WTC11 (cell line): Measurements from ENCODE around the gene S100A8. TPM values are rescaled to one million over a fixed set of nuclear protein-coding genes. Genes with fewer than 3 reads are reported as not detected.

Experiments
- ATAC-seq: fragments of 200-7000 bp; cut with Tn5 transposase; 2 replicates; pipeline ENCODE4 v1.10.0; 2021; ENCODE audit warnings: mild to moderate bottlenecking, moderate library complexity
- CTCF ChIA-PET: fragments of 300-600 bp; sonication (Branson Sonifier 250); formaldehyde crosslinking; loops from one replicate; lab custom pipeline; 2021; ENCODE audit warnings: antibody characterized with exemption; lab: Charles Lee
- POLR2A ChIA-PET: fragments of 350-600 bp; sonication (Branson Sonifier 250); formaldehyde crosslinking; loops from one replicate; lab custom pipeline; 2021; ENCODE audit warnings: antibody characterized with exemption; lab: Charles Lee
- DNase-seq: peaks from one replicate; pipeline ENCODE4 v3.0.0; 2021; ENCODE audit warnings: low spot score
- H3K27ac Mint-ChIP-seq: 2 replicates; pipeline ENCODE4 v1.8.0; 2021; ENCODE audit warnings: mixed read lengths
- H3K27me3 Mint-ChIP-seq: 2 replicates; pipeline ENCODE4 v1.8.0; 2021; ENCODE audit warnings: low read depth, mild to moderate bottlenecking, moderate library complexity, mixed read lengths
- H3K36me3 Mint-ChIP-seq: 2 replicates; pipeline ENCODE4 v1.8.0; 2021; ENCODE audit warnings: mixed read lengths
- H3K4me1 Mint-ChIP-seq: 2 replicates; pipeline ENCODE4 v1.8.0; 2022; ENCODE audit warnings: mixed read lengths
- H3K4me3 Mint-ChIP-seq: 2 replicates; pipeline ENCODE4 v1.8.0; 2021; ENCODE audit warnings: mild to moderate bottlenecking, moderate library complexity, mixed read lengths
- H3K9me3 Mint-ChIP-seq: 2 replicates; pipeline ENCODE4 v1.8.0; 2021; ENCODE audit warnings: mixed read lengths
- FOXJ3 ChIP-seq: sonication (generic); formaldehyde crosslinking; IDR thresholded peaks from 2 replicates; pipeline ENCODE4 v1.9.0; 2021; ENCODE audit warnings: missing genetic modification reagents, mild to moderate bottlenecking, borderline replicate concordance
- ZNF138 ChIP-seq: sonication (generic); formaldehyde crosslinking; conservative IDR thresholded peaks from 2 replicates; pipeline ENCODE4 v1.8.1; 2022; ENCODE audit warnings: mild to moderate bottlenecking, moderate library complexity, missing genetic modification reagents
- ZNF317 ChIP-seq: sonication (generic); formaldehyde crosslinking; IDR thresholded peaks from 2 replicates; pipeline ENCODE4 v1.8.1; 2023; ENCODE audit warnings: low read depth, mild to moderate bottlenecking, moderate library complexity, missing genetic modification reagents, borderline replicate concordance
- ZNF416 ChIP-seq: fragments of 250-450 bp; sonication (Bioruptor Pico); IDR thresholded peaks from 2 replicates; pipeline ENCODE4 v1.9.0; 2021; ENCODE audit warnings: mild to moderate bottlenecking, inconsistent platforms
- total RNA-seq: library from RNA; stranded (reverse); gene quantifications from 3 replicates; pipeline ENCODE4 v1.2.3, GENCODE V29; 2021
- TF ChIP-seq, protein P1 (sequence below): fragments of 250-450 bp; sonication (Bioruptor Pico); conservative IDR thresholded peaks from 2 replicates; pipeline ENCODE4 v1.9.0; 2021; ENCODE audit warnings: mild to moderate bottlenecking

Gene S100A8
- total RNA-seq, 1 experiment from 2014 or later: not detected

DNA sequence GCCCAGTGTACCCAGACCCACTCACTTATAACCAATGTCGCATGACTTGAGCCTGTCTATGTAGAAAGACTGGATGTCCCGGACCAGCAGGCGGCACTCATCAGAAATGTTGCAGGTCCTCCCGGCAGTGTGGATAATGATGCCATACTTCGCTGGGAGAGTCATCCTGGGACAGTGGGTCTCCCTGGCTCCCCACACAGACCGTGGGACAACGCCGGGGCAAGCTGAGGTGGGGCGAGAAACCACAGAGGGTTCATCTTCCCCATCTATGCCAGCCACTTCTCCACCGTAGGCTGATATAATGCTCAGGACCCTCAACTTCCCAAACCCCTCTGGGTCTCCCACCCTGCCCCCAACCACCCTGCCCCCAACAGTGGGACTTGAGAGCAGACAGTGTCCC is 50.5 kb downstream of the S100A8 start:
- no peak for DNase-seq
- Mint-ChIP-seq H3K4me1 (peaks cover 9% of the 10 kb centered on the region; the same call in 1 of the 2 replicates), H3K4me3 (no peak overlapping the region), H3K27me3 (peaks cover 5% of the 10 kb centered on the region; the same call in 1 of the 2 replicates), H3K36me3 (no peaks in the 10 kb centered on the region), H3K9me3 (no peaks in the 10 kb centered on the region), H3K27ac (no peak overlapping the region)
- TF ChIP-seq ZNF138 (no peak), ZNF317 (CRISPR knock-in tag) (no peak), FOXJ3 (CRISPR knock-in tag) (no peak), ZNF416 (CRISPR knock-in tag) (no peak)
- TF ChIP-seq, protein P1, sequence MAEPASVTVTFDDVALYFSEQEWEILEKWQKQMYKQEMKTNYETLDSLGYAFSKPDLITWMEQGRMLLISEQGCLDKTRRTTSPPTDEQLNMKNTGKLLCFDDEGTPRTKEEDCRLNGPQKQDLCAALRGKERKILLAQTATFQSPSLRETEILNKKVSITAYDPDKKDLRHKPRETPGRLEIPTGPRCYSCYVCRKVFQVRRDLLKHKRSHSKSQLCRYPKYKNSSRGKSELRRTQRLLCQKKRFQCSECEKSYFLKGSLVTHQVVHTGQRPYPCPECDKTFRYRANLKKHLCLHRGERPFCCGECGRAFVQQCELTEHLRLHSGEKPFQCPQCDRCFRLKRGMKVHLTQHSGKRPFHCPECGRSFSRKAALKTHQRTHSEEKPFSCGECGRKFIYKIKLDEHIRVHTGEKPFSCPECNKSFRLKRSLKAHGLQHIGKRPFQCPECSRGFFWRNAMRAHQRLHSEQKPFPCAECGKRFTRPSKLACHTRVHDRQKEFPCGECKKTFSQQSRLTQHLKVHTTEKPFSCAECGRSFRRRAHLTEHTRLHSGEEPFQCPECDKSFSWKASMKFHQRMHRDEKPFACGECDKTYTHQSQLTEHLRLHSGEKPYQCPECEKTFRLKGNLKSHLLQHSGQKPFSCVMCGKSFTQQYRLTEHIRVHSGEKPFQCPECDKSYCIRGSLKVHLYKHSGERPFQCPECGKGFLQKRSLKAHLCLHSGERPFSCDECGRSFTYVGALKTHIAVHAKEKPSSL (CRISPR knock-in tag): no peak
- ChIA-PET CTCF (no interaction called here), POLR2A (no interaction called here)
- no peak for ATAC-seq

Other genes starting within 250 kb of the S100A8 start
- not detected in 3 replicates for gene SPRR2G, start 240.2 kb downstream of the S100A8 start, total RNA-seq
- gene LELP1, start 187.6 kb downstream of the S100A8 start, total RNA-seq: not detected in 3 replicates
- gene PRR9, start 173.5 kb downstream of the S100A8 start, total RNA-seq: not detected in 3 replicates
- gene LORICRIN, start 131.4 kb downstream of the S100A8 start, total RNA-seq: not detected in 3 replicates
- not detected in 3 replicates for gene PGLYRP3, start 78.1 kb downstream of the S100A8 start, total RNA-seq
- not detected in 3 replicates for gene PGLYRP4, start 42.2 kb downstream of the S100A8 start, total RNA-seq
- gene S100A9, start 33.2 kb downstream of the S100A8 start, total RNA-seq: 0.33 to 0.37 TPM in 2 of 3 replicates, not detected in the other
- gene S100A12, start 15.5 kb downstream of the S100A8 start, total RNA-seq: not detected in 3 replicates
- gene S100A7A, start 25.4 kb upstream of the S100A8 start, total RNA-seq: not detected in 3 replicates
- gene S100A7, start 69.6 kb upstream of the S100A8 start, total RNA-seq: not detected in 3 replicates
- gene S100A6, start 144.9 kb upstream of the S100A8 start, total RNA-seq: 19.2 to 32.0 TPM (median 30.8 TPM) in 3 replicates
- not detected in 3 replicates for gene S100A5, start 149.9 kb upstream of the S100A8 start, total RNA-seq
- 22.7 to 32.0 TPM (median 31.7 TPM) in 3 replicates for gene S100A4, start 154.7 kb upstream of the S100A8 start, total RNA-seq
- gene S100A3, start 158.2 kb upstream of the S100A8 start, total RNA-seq: 0.33 TPM in 1 of 3 replicates, not detected in the others
- 0.74 to 1.6 TPM (median 0.80 TPM) in 3 replicates for gene S100A2, start 174.8 kb upstream of the S100A8 start, total RNA-seq
- gene S100A16, start 222.1 kb upstream of the S100A8 start, total RNA-seq: 14.6 to 17.6 TPM (median 16.8 TPM) in 3 replicates
- 1.4 to 2.1 TPM (median 1.5 TPM) in 3 replicates for gene S100A14, start 225.3 kb upstream of the S100A8 start, total RNA-seq
- 68.4 to 84.2 TPM (median 73.9 TPM) in 3 replicates for gene S100A13, start 236.4 kb upstream of the S100A8 start, total RNA-seq
- gene S100A1, start 237.4 kb upstream of the S100A8 start, total RNA-seq: 1.3 to 2.0 TPM (median 1.7 TPM) in 3 replicates
- gene CHTOP, start 243.0 kb upstream of the S100A8 start, total RNA-seq: 101 to 105 TPM (median 104 TPM) in 3 replicates